IMR-90 (cell line): ENCODE measurements around the gene NOL9. TPM values are rescaled to one million over a fixed set of nuclear protein-coding genes. Genes with fewer than 3 reads are reported as not detected.

Experiments
- ATAC-seq: fragments of 200-7000 bp; cut with Tn5 transposase; 2 replicates; pipeline ENCODE4 v1.9.1; 2020; ENCODE audit warnings: low read depth, mild to moderate bottlenecking, moderate library complexity
- BruUV-seq: library from RNA; stranded (reverse); fragments of 400-500 nt; replicated peaks from 2 replicates; lab custom pipeline; 2021; lab: Mats Ljungman, UMichigan
- CTCF ChIA-PET: fragments of 300-600 bp; formaldehyde crosslinking; extraction: SDS; loops from one replicate; lab custom pipeline; 2021; ENCODE audit warnings: antibody characterized with exemption; lab: Yijun Ruan, JAX
- POLR2A ChIA-PET: fragments of 300-600 bp; sonication (Branson Sonifier 250); formaldehyde crosslinking; loops from one replicate; lab custom pipeline; 2022; ENCODE audit warnings: antibody characterized with exemption; ENCODE audit not compliant: unreplicated experiment; lab: Charles Lee
- DNase-seq: peaks from one replicate; pipeline ENCODE4 v3.0.0; 2013
- H2AFZ ChIP-seq: replicated peaks from 2 replicates; pipeline ENCODE3; 2013; ENCODE audit warnings: low read length, mild to moderate bottlenecking; ENCODE audit not compliant: poor library complexity
- H2AK5ac ChIP-seq: 2 replicates; pipeline ENCODE4 v1.6.1; 2013; ENCODE audit warnings: low read depth, low read length, inconsistent platforms
- H2AK9ac ChIP-seq: replicated peaks from 2 replicates; pipeline ENCODE3; 2013; ENCODE audit warnings: mild to moderate bottlenecking, low read depth, low read length, moderate library complexity; ENCODE audit not compliant: poor library complexity
- H2BK120ac ChIP-seq: 2 replicates; pipeline ENCODE4 v1.6.1; 2013; ENCODE audit warnings: low read depth, low read length, inconsistent platforms
- H2BK15ac ChIP-seq: 3 replicates; pipeline ENCODE4 v1.6.1; 2013; ENCODE audit warnings: low read depth, low read length, inconsistent platforms
- H2BK20ac ChIP-seq: 2 replicates; pipeline ENCODE4 v1.6.1; 2013; ENCODE audit warnings: low read depth, mild to moderate bottlenecking, inconsistent platforms, low read length, moderate library complexity
- H2BK5ac ChIP-seq: 2 replicates; pipeline ENCODE4 v1.6.1; 2013; ENCODE audit warnings: mild to moderate bottlenecking, low read depth, low read length, inconsistent platforms; ENCODE audit not compliant: poor library complexity, severe bottlenecking
- H3K14ac ChIP-seq: replicated peaks from 2 replicates; pipeline ENCODE4 v1.6.1; 2013; ENCODE audit warnings: low read depth, low read length, inconsistent platforms
- H3K18ac ChIP-seq: 2 replicates; pipeline ENCODE4 v1.6.1; 2013; ENCODE audit warnings: low read depth, low read length, control low read depth
- H3K23ac ChIP-seq: 2 replicates; pipeline ENCODE4 v1.6.1; 2013; ENCODE audit warnings: low read depth, low read length, inconsistent platforms
- H3K27ac ChIP-seq: 2 replicates; pipeline ENCODE4 v1.5.1; 2013; ENCODE audit warnings: mild to moderate bottlenecking, control low read depth, low read length; ENCODE audit not compliant: insufficient read depth
- H3K27me3 ChIP-seq: 2 replicates; pipeline ENCODE4 v1.6.1; 2013; ENCODE audit warnings: low read length; ENCODE audit not compliant: control insufficient read depth, insufficient read depth
- H3K36me3 ChIP-seq: 2 replicates; pipeline ENCODE4 v1.6.1; 2013; ENCODE audit warnings: low read length, mixed read lengths; ENCODE audit not compliant: control insufficient read depth, insufficient read depth
- H3K4ac ChIP-seq: 2 replicates; pipeline ENCODE4 v1.6.1; 2013; ENCODE audit warnings: low read depth, low read length, inconsistent platforms
- H3K4me1 ChIP-seq: 2 replicates; pipeline ENCODE4 v1.6.1; 2013; ENCODE audit warnings: low read length, mixed read lengths; ENCODE audit not compliant: control insufficient read depth, insufficient read depth
- H3K4me2 ChIP-seq: 2 replicates; pipeline ENCODE4 v1.6.1; 2013; ENCODE audit warnings: low read depth, mild to moderate bottlenecking, control low read depth, low read length, moderate library complexity
- H3K4me3 ChIP-seq: 2 replicates; pipeline ENCODE4 v1.5.1; 2013; ENCODE audit warnings: low read depth, mild to moderate bottlenecking, control low read depth, low read length, moderate library complexity; ENCODE audit not compliant: insufficient read depth
- H3K56ac ChIP-seq: 2 replicates; pipeline ENCODE4 v1.6.1; 2013; ENCODE audit warnings: low read length, inconsistent platforms; ENCODE audit not compliant: insufficient read depth; ENCODE audit errors: extremely low read depth
- H3K79me1 ChIP-seq, 2 experiments: 2 replicates each; pipeline ENCODE4 v1.6.1; 2013; ENCODE audit warnings: low read length in 2 of 2, inconsistent platforms in 1 of 2, low read depth in 1 of 2
- H3K9ac ChIP-seq: 2 replicates; pipeline ENCODE4 v1.6.1; 2013; ENCODE audit warnings: low read depth, low read length, control low read depth
- H3K9me1 ChIP-seq: 2 replicates; pipeline ENCODE4 v1.6.1; 2013; ENCODE audit warnings: low read length, inconsistent platforms; ENCODE audit not compliant: insufficient read depth
- H3K9me3 ChIP-seq: 2 replicates; pipeline ENCODE4 v1.6.1; 2013; ENCODE audit warnings: low read length; ENCODE audit not compliant: control insufficient read depth, insufficient read depth
- H4K20me1 ChIP-seq: 2 replicates; pipeline ENCODE4 v1.6.1; 2013; ENCODE audit warnings: low read length, inconsistent platforms; ENCODE audit not compliant: insufficient read depth
- H4K5ac ChIP-seq: 2 replicates; pipeline ENCODE4 v1.6.1; 2013; ENCODE audit warnings: mild to moderate bottlenecking, low read depth, low read length, control low read depth
- H4K8ac ChIP-seq, 2 experiments: 2 replicates each; pipeline ENCODE4 v1.6.1; 2013; ENCODE audit warnings: low read depth in 2 of 2, low read length in 2 of 2, control low read depth in 1 of 2, inconsistent platforms in 1 of 2
- H4K91ac ChIP-seq: 2 replicates; pipeline ENCODE4 v1.6.1; 2013; ENCODE audit warnings: low read depth, low read length, inconsistent platforms; ENCODE audit not compliant: insufficient read depth
- BHLHE40 ChIP-seq: fragments of 150-350 bp; IDR thresholded peaks from 2 replicates; pipeline ENCODE4 v1.6.1; 2016; ENCODE audit warnings: mild to moderate bottlenecking, low read depth, low read length
- CEBPB ChIP-seq: IDR thresholded peaks from 2 replicates; pipeline ENCODE4 v1.6.1; 2012; ENCODE audit warnings: low read depth, low read length, improper control_type of control experiment
- CHD1 ChIP-seq: IDR thresholded peaks from 2 replicates; pipeline ENCODE4 v1.6.1; 2012; ENCODE audit warnings: low read depth, low read length, improper control_type of control experiment
- CTCF ChIP-seq: conservative IDR thresholded peaks from 2 replicates; pipeline ENCODE4 v1.5.1; 2012; ENCODE audit warnings: mild to moderate bottlenecking, low read depth, low read length, improper control_type of control experiment
- ELK1 ChIP-seq: fragments of 150-350 bp; IDR thresholded peaks from 2 replicates; pipeline ENCODE4 v1.6.1; 2016; ENCODE audit warnings: low read depth, mild to moderate bottlenecking, low read length, moderate library complexity, borderline replicate concordance
- FOS ChIP-seq: fragments of 150-350 bp; IDR thresholded peaks from 2 replicates; pipeline ENCODE4 v1.6.1; 2016; ENCODE audit warnings: low read depth, low read length
- MAFK ChIP-seq: IDR thresholded peaks from 2 replicates; pipeline ENCODE4 v1.6.1; 2012; ENCODE audit warnings: low read depth, low read length, improper control_type of control experiment
- MAZ ChIP-seq: IDR thresholded peaks from 2 replicates; pipeline ENCODE4 v1.6.1; 2012; ENCODE audit warnings: low read depth, mild to moderate bottlenecking, low read length, improper control_type of control experiment, moderate library complexity, borderline replicate concordance
- MXI1 ChIP-seq: IDR thresholded peaks from 2 replicates; pipeline ENCODE4 v1.6.1; 2012; ENCODE audit warnings: low read depth, mild to moderate bottlenecking, low read length, moderate library complexity, borderline replicate concordance
- NFE2L2 ChIP-seq: fragments of 150-350 bp; IDR thresholded peaks from 2 replicates; pipeline ENCODE4 v1.6.1; 2016; ENCODE audit warnings: low read depth, mild to moderate bottlenecking, low read length
- POLR2A ChIP-seq: IDR thresholded peaks from 2 replicates; pipeline ENCODE4 v1.6.1; 2012; ENCODE audit warnings: mild to moderate bottlenecking, low read depth, low read length
- RAD21 ChIP-seq: IDR thresholded peaks from 2 replicates; pipeline ENCODE4 v1.6.1; 2012; ENCODE audit warnings: low read length, improper control_type of control experiment
- RCOR1 ChIP-seq: IDR thresholded peaks from 2 replicates; pipeline ENCODE4 v1.6.1; 2012; ENCODE audit warnings: mild to moderate bottlenecking, low read length, improper control_type of control experiment; ENCODE audit not compliant: insufficient replicate concordance
- RFX5 ChIP-seq: IDR thresholded peaks from 2 replicates; pipeline ENCODE4 v1.8.0; 2012; ENCODE audit warnings: low read depth, mild to moderate bottlenecking, low read length, moderate library complexity
- SMC3 ChIP-seq: fragments of 150-350 bp; IDR thresholded peaks from 2 replicates; pipeline ENCODE4 v1.6.1; 2016; ENCODE audit warnings: low read depth, mild to moderate bottlenecking, antibody characterized with exemption, low read length, moderate library complexity
- USF2 ChIP-seq: fragments of 150-350 bp; IDR thresholded peaks from 2 replicates; pipeline ENCODE4 v1.6.1; 2017; ENCODE audit warnings: mild to moderate bottlenecking, antibody characterized with exemption, low read length, low read depth
- WGBS, 2 experiments: methylation state at CpG; one replicate each; pipeline versions ENCODE4 v1.1.5 to v1.1.7; 2013; ENCODE audit warnings: missing lambda C conversion rate in 2 of 2; ENCODE audit not compliant: insufficient read length in 1 of 2; ENCODE audit errors: extremely low coverage in 2 of 2; 5-methylcytosine and 5-hydroxymethylcytosine counted together
- dilution Hi-C: fragments of 300-500 bp; cut with HindIII; formaldehyde crosslinking; loops from one replicate; pipeline ENCODE4 v1.14.3; 2018; ENCODE audit warnings: low sequenced_read_pairs; ENCODE audit not compliant: unreplicated experiment
- in situ Hi-C: fragments of 300-500 bp; cut with MboI; formaldehyde crosslinking; loops from 3 replicates; pipeline ENCODE4 v1.14.3; 2019; ENCODE audit warnings: low sequenced_read_pairs, inconsistent platforms, mixed read lengths
- intact Hi-C: fragments of 100-400 bp; cut with micrococcal nuclease; formaldehyde crosslinking; loops from 2 replicates; pipeline ENCODE4 v1.10.0; 2022
- polyA plus RNA-seq, 3 experiments: library from polyadenylated mRNA; depleted of rRNA; stranded (reverse); fragments of >200 nt; gene quantifications; 2 replicates each; pipeline ENCODE4 v1.2.3, GENCODE V29; 2012; ENCODE audit warnings: low replicate concordance in 1 of 3
- total RNA-seq: library from RNA; depleted of rRNA; stranded (reverse); fragments of >200 nt; gene quantifications from 2 replicates; pipeline ENCODE4 v1.2.3, GENCODE V29; 2012

Gene NOL9
- total and polyA plus RNA-seq, 2 of the 4 experiments (the other 2 are of a cell fraction) = 13.0 to 19.2 TPM

GRCh38 chr1:6513320-6513801 is 41.0 kb downstream of the NOL9 start:
- dilution Hi-C loops = no loop called here
- Histone ChIP-seq H3K9me3 (no peaks in the 10 kb centered on the region), H3K18ac (no peak overlapping the region), H3K14ac (no peak overlapping the region), H2BK5ac (no peak overlapping the region), H3K4me3 (no peak overlapping the region), H3K36me3 (no peaks in the 10 kb centered on the region), H4K20me1 (no peaks in the 10 kb centered on the region), H3K27me3 (no peaks in the 10 kb centered on the region; the same call in 1 of the 2 replicates), H2AK9ac (no peak overlapping the region), H3K4me2 (no peak overlapping the region), H2AK5ac (no peak overlapping the region), H3K23ac (no peak overlapping the region), H3K4me1 (peaks cover 6% of the 10 kb centered on the region), H3K9ac (no peak overlapping the region), H2BK15ac (no peak overlapping the region; the same call in 2 of the 3 replicates), H3K9me1 (peaks cover 6% of the 10 kb centered on the region; the same call in 1 of the 2 replicates), H3K56ac (no peak overlapping the region), H2BK20ac (no peak overlapping the region), H2BK120ac (no peak overlapping the region), H4K8ac (no peak overlapping the region), H3K27ac (no peak overlapping the region), H3K4ac (no peak overlapping the region), H3K79me1 (no peaks in the 10 kb centered on the region), H2AFZ (peak overlapping the region; percentile 13), H4K91ac (no peak overlapping the region), H4K5ac (no peak overlapping the region)
- intact Hi-C loops = no loop called here
- TF ChIP-seq RFX5 (no peak), FOS (no peak), RCOR1 (no peak), BHLHE40 (no peak), RAD21 (no peak), MAFK (no peak), USF2 (no peak), ELK1 (no peak), NFE2L2 (no peak), SMC3 (no peak), CTCF (no peak), MXI1 (no peak), CEBPB (no peak), MAZ (no peak), POLR2A (no peak), CHD1 (no peak)
- in situ Hi-C loops = no loop called here
- no peak for ATAC-seq
- ChIA-PET POLR2A (no interaction called here), CTCF (interaction anchor here (1.7 kb wide), 1 partner anchor 10 kb away, joined by 6 read pairs; no protein-coding TSS in a partner anchor)
- WGBS, 2 experiments = 80% methylated on average over 6 of the region's 9 CpGs; no CpG with 5 or more reads in 1 of the 2 experiments
- DNase-seq = no peak
- no TSS peak for BruUV-seq
